Thyroid gland (tissue), 4 donors: ENCODE results near the gene RSPH1.

Experiments used
- POLR2A ChIP-seq, 2 donors: fragments of 450-650 bp; IDR thresholded peaks; one replicate each; pipeline ENCODE4 v1.6.1; 2017; ENCODE audit warnings: antibody characterized with exemption in 2 of 2, mild to moderate bottlenecking in 2 of 2, moderate library complexity in 1 of 2
- TF ChIP-seq, protein P1 (sequence below), 6 experiments: fragments of 200-600 bp in 3 of 6; fragments of 450-650 bp in 3 of 6; sonication (generic) in 3 of 6; IDR thresholded peaks; one replicate each; pipeline ENCODE4 v1.5.1; 2016 to 2019; ENCODE audit warnings: antibody characterized with exemption in 6 of 6, mild to moderate bottlenecking in 2 of 6, inconsistent platforms in 1 of 6, moderate library complexity in 1 of 6

DNA sequence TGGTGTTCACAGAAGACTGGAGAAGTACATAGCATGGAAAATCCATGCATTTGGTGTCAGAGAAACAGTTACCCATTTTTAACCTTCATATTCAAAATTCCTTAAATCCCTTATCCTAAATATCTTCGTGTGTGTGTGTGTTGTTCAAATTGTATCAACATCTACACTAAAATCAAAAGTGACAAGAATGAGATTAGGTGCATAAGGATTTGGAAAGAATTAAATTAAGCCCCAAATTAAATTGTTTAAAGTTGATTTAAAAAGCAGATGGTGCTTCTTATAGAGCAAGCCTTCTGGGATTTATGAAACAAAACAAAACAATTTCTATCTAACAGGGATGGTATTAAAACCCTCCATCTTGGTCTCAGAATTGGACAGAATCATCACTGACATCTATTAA lies 4.7 kb downstream of the RSPH1 start:
- TF ChIP-seq, protein P1, sequence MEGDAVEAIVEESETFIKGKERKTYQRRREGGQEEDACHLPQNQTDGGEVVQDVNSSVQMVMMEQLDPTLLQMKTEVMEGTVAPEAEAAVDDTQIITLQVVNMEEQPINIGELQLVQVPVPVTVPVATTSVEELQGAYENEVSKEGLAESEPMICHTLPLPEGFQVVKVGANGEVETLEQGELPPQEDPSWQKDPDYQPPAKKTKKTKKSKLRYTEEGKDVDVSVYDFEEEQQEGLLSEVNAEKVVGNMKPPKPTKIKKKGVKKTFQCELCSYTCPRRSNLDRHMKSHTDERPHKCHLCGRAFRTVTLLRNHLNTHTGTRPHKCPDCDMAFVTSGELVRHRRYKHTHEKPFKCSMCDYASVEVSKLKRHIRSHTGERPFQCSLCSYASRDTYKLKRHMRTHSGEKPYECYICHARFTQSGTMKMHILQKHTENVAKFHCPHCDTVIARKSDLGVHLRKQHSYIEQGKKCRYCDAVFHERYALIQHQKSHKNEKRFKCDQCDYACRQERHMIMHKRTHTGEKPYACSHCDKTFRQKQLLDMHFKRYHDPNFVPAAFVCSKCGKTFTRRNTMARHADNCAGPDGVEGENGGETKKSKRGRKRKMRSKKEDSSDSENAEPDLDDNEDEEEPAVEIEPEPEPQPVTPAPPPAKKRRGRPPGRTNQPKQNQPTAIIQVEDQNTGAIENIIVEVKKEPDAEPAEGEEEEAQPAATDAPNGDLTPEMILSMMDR (IDR thresholded peaks at IDR 0.05): no peak
- TF ChIP-seq POLR2A (IDR thresholded peaks at IDR 0.05): no peak
